CD14-positive monocyte (primary cell): ENCODE measurements around the gene SBK1. TPM values are rescaled to one million over a fixed set of nuclear protein-coding genes. Genes with fewer than 3 reads are reported as not detected.

ENCODE experiments used
- DNase-seq, 3 donors: peaks; one replicate each; pipeline ENCODE4 v3.0.0-alpha.2; 2011 to 2022
- H2AFZ ChIP-seq: 2 replicates; pipeline ENCODE4 v1.6.0; 2012; ENCODE audit warnings: mild to moderate bottlenecking, low read depth, low read length, inconsistent platforms; ENCODE audit not compliant: insufficient read depth, poor library complexity, severe bottlenecking
- H3K27ac ChIP-seq, 2 donors: 1 replicate in 1 of 2; 2 replicates in 1 of 2; pipeline ENCODE4 v1.5.1; 2012 to 2013; ENCODE audit warnings: low read length in 2 of 2, control low read depth in 1 of 2, inconsistent platforms in 1 of 2, low read depth in 1 of 2, mild to moderate bottlenecking in 1 of 2
- H3K27me3 ChIP-seq, 2 donors: one replicate each; pipeline versions ENCODE4 v1.6.0 to v1.6.1; 2011 to 2013; ENCODE audit warnings: low read length in 2 of 2; ENCODE audit not compliant: control insufficient read depth in 2 of 2, insufficient read depth in 2 of 2
- H3K36me3 ChIP-seq, 2 donors: replicated peaks in 1 of 2; 1 replicate in 1 of 2; 2 replicates in 1 of 2; pipeline versions ENCODE4 v1.5.1 to v1.6.1; 2012 to 2013; ENCODE audit warnings: low read length in 2 of 2, control low read depth in 1 of 2, inconsistent platforms in 1 of 2, mild to moderate bottlenecking in 1 of 2; ENCODE audit not compliant: insufficient read depth in 2 of 2, control insufficient read depth in 1 of 2
- H3K4me1 ChIP-seq, 2 donors: 1 replicate in 1 of 2; 2 replicates in 1 of 2; pipeline versions ENCODE4 v1.5.1 to v1.6.1; 2012 to 2013; ENCODE audit warnings: low read length in 2 of 2, control low read depth in 1 of 2, inconsistent platforms in 1 of 2, mild to moderate bottlenecking in 1 of 2, moderate library complexity in 1 of 2; ENCODE audit not compliant: insufficient read depth in 2 of 2, control insufficient read depth in 1 of 2
- H3K4me2 ChIP-seq: replicated peaks from 2 replicates; pipeline ENCODE3; 2012; ENCODE audit warnings: low read length, moderate library complexity, mild to moderate bottlenecking; ENCODE audit not compliant: poor library complexity, severe bottlenecking; ENCODE audit errors: extremely low read depth
- H3K4me3 ChIP-seq, 3 experiments: fragments of 200-600 bp in 1 of 3; sonication (generic) in 1 of 3; replicated peaks in 1 of 3; 1 replicate in 2 of 3; 2 replicates in 1 of 3; pipeline ENCODE4 v1.5.1; 2011 to 2013; ENCODE audit warnings: low read length in 3 of 3, mild to moderate bottlenecking in 3 of 3, control low read depth in 2 of 3, low read depth in 2 of 3, inconsistent platforms in 1 of 3, moderate library complexity in 1 of 3
- H3K79me2 ChIP-seq: 2 replicates; pipeline ENCODE4 v1.6.0; 2012; ENCODE audit warnings: mild to moderate bottlenecking, control low read depth, inconsistent platforms, low read length, moderate library complexity; ENCODE audit not compliant: insufficient read depth
- H3K9ac ChIP-seq: 2 replicates; pipeline ENCODE4 v1.6.0; 2017; ENCODE audit warnings: low read length, mild to moderate bottlenecking; ENCODE audit not compliant: insufficient read depth, poor library complexity, severe bottlenecking
- H3K9me3 ChIP-seq, 2 donors: replicated peaks in 1 of 2; 1 replicate in 1 of 2; 2 replicates in 1 of 2; pipeline versions ENCODE4 v1.5.1 to v1.6.1; 2012 to 2013; ENCODE audit warnings: low read length in 2 of 2, control low read depth in 1 of 2; ENCODE audit not compliant: control insufficient read depth in 1 of 2, insufficient read depth in 1 of 2
- H4K20me1 ChIP-seq: 2 replicates; pipeline ENCODE4 v1.6.0; 2012; ENCODE audit warnings: mild to moderate bottlenecking, low read length, control low read depth, moderate library complexity; ENCODE audit not compliant: insufficient read depth
- H3K27ac Mint-ChIP-seq, 7 donors: one replicate each; pipeline ENCODE4 v1.8.0; 2020; ENCODE audit warnings: mild to moderate bottlenecking in 7 of 7, mixed read lengths in 7 of 7, moderate library complexity in 6 of 7, inconsistent platforms in 2 of 7
- H3K27me3 Mint-ChIP-seq, 3 donors: one replicate each; pipeline ENCODE4 v1.8.0; 2021 to 2022; ENCODE audit warnings: low read depth in 3 of 3, mild to moderate bottlenecking in 3 of 3, mixed read lengths in 3 of 3, moderate library complexity in 3 of 3, inconsistent platforms in 1 of 3
- H3K36me3 Mint-ChIP-seq, 2 donors: one replicate each; pipeline ENCODE4 v1.8.0; 2020; ENCODE audit warnings: mixed read lengths in 2 of 2, inconsistent platforms in 1 of 2, mild to moderate bottlenecking in 1 of 2
- H3K4me1 Mint-ChIP-seq: one replicate; pipeline ENCODE4 v1.8.0; 2020; ENCODE audit warnings: mild to moderate bottlenecking, mixed read lengths
- H3K4me3 Mint-ChIP-seq, 2 donors: one replicate each; pipeline ENCODE4 v1.8.0; 2020; ENCODE audit warnings: mild to moderate bottlenecking in 2 of 2, mixed read lengths in 2 of 2, moderate library complexity in 1 of 2
- H3K9me3 Mint-ChIP-seq, 7 donors: one replicate each; pipeline ENCODE4 v1.8.0; 2020 to 2022; ENCODE audit warnings: mixed read lengths in 7 of 7, mild to moderate bottlenecking in 6 of 7, moderate library complexity in 6 of 7, inconsistent platforms in 2 of 7
- WGBS: methylation state at CpG from one replicate; pipeline ENCODE4 v1.1.5; 2013; ENCODE audit warnings: missing lambda C conversion rate; ENCODE audit not compliant: insufficient coverage; 5-methylcytosine and 5-hydroxymethylcytosine counted together
- intact Hi-C, 2 donors: fragments of 100-400 bp; cut with micrococcal nuclease; formaldehyde crosslinking; loops; one replicate each; pipeline versions ENCODE4 v1.15.0 to v1.15.1; 2023
- polyA plus RNA-seq, 3 donors: library from polyadenylated mRNA; depleted of rRNA in 1 of 3; unstranded in 2 of 3; stranded (reverse) in 1 of 3; fragments of 300-500 nt in 2 of 3; fragments of >200 nt in 1 of 3; fragmentation: Illumina TruSeq in 2 of 3; gene quantifications; 1 replicate in 2 of 3; 2 replicates in 1 of 3; pipeline ENCODE4 v1.2.3, GENCODE V29; 2012 to 2021
- TF ChIP-seq, protein P1 (sequence below): fragments of 200-600 bp; IDR thresholded peaks from one replicate; pipeline ENCODE4 v1.8.0; 2022; ENCODE audit warnings: antibody characterized with exemption, mild to moderate bottlenecking

The SBK1 gene
- polyA plus RNA-seq, 3 donors: 0.04 TPM; not detected in 2

DNA sequence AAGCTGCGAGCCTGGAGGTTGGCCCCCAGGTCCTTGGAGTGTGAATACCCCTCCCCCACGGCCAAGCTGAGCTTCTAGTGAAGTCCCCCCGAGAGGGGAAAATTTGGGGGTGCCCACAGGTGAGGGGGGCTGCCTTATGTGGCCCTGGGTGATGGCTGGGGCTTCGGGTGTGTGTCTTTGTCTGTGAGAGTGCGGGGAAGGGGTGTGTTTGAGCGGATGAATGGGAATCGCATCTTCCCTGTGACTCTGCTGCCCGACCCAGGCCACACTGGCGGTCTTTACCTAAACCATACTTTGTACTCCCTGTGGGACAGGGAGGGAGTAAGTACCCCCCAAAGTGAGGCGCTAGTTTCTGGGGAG, 1.3 kb downstream of the SBK1 start:
- Histone ChIP-seq H2AFZ (no peak overlapping the region), H3K27me3 (peaks cover 0 to 28% of the 10 kb centered on the region in 2 donors), H3K9ac (peak overlapping the region; percentile 46), H4K20me1 (no peaks in the 10 kb centered on the region), H3K4me2 (peak overlapping the region; percentile 83), H3K4me1 (peaks cover 13 to 23% of the 10 kb centered on the region in 2 donors), H3K27ac (no peak overlapping the region), H3K36me3 (no peaks in the 10 kb centered on the region), H3K79me2 (no peaks in the 10 kb centered on the region), H3K9me3 (no peaks in the 10 kb centered on the region), H3K4me3 (no peak overlapping the region)
- Mint-ChIP-seq H3K4me3 (peak overlapping the region in 1 of 2 donors; percentile 74), H3K36me3 (no peaks in the 10 kb centered on the region), H3K4me1 (peaks cover 23% of the 10 kb centered on the region), H3K27me3 (peaks cover 27 to 44% (median 35%) of the 10 kb centered on the region in 3 donors), H3K27ac (no peak overlapping the region), H3K9me3 (peaks cover 0 to 3% (median 1%) of the 10 kb centered on the region in 7 donors)
- WGBS: 21% methylated on average over 2 of the region's 10 CpGs
- intact Hi-C loops: no loop called here
- TF ChIP-seq, protein P1, sequence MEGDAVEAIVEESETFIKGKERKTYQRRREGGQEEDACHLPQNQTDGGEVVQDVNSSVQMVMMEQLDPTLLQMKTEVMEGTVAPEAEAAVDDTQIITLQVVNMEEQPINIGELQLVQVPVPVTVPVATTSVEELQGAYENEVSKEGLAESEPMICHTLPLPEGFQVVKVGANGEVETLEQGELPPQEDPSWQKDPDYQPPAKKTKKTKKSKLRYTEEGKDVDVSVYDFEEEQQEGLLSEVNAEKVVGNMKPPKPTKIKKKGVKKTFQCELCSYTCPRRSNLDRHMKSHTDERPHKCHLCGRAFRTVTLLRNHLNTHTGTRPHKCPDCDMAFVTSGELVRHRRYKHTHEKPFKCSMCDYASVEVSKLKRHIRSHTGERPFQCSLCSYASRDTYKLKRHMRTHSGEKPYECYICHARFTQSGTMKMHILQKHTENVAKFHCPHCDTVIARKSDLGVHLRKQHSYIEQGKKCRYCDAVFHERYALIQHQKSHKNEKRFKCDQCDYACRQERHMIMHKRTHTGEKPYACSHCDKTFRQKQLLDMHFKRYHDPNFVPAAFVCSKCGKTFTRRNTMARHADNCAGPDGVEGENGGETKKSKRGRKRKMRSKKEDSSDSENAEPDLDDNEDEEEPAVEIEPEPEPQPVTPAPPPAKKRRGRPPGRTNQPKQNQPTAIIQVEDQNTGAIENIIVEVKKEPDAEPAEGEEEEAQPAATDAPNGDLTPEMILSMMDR: no peak
- no peak for DNase-seq

DNA sequence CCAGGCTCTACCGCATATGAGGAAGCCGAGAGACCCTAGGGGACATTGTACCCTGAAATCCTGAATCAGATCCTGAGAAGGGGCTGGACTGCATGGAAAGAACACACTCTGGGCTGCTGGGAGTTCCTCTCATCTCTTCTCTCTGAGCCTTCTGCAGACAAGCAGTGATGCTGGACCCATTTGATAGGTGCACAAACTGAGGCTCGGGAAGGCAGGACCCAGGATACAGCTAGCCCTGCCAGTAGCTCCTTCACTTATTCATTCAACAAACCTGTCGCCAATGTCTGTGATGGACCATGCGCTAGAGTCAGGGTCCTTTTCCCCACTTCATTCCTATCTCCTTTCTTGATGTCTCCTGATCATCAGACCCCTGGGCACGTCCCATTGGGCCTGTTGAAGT, 1.9 kb downstream of the SBK1 start:
- Histone ChIP-seq H3K9me3 (no peaks in the 10 kb centered on the region), H3K27ac (no peak overlapping the region), H3K36me3 (no peaks in the 10 kb centered on the region), H3K27me3 (peaks cover 0 to 28% of the 10 kb centered on the region in 2 donors), H3K4me1 (peaks cover 13 to 18% of the 10 kb centered on the region in 2 donors), H3K4me2 (no peak overlapping the region), H3K9ac (no peak overlapping the region), H3K4me3 (no peak overlapping the region), H2AFZ (no peak overlapping the region), H3K79me2 (no peaks in the 10 kb centered on the region), H4K20me1 (no peaks in the 10 kb centered on the region)
- DNase-seq: no peak
- TF ChIP-seq, protein P1: no peak
- intact Hi-C loops: no loop called here
- H3K4me1 Mint-ChIP-seq: peaks cover 20% of the 10 kb centered on the region
- 87% methylated on average over 6 of the region's 6 CpGs for WGBS
- no peaks in the 10 kb centered on the region for H3K36me3 Mint-ChIP-seq
- peak overlapping the region in 1 of 2 donors; percentile 74 for H3K4me3 Mint-ChIP-seq
- peaks cover 0 to 3% (median 1%) of the 10 kb centered on the region in 7 donors for H3K9me3 Mint-ChIP-seq
- H3K27ac Mint-ChIP-seq: no peak overlapping the region
- peaks cover 26 to 44% (median 35%) of the 10 kb centered on the region in 3 donors for H3K27me3 Mint-ChIP-seq
